ENCODE results near the gene RPS6KA2. TPM values are rescaled to one million over a fixed set of nuclear protein-coding genes. Genes with fewer than 3 reads are reported as not detected.

RPS6KA2 gene
- total and polyA plus RNA-seq, 2 experiments from 2014 or later: 12.5 to 25.3 TPM

DNA sequence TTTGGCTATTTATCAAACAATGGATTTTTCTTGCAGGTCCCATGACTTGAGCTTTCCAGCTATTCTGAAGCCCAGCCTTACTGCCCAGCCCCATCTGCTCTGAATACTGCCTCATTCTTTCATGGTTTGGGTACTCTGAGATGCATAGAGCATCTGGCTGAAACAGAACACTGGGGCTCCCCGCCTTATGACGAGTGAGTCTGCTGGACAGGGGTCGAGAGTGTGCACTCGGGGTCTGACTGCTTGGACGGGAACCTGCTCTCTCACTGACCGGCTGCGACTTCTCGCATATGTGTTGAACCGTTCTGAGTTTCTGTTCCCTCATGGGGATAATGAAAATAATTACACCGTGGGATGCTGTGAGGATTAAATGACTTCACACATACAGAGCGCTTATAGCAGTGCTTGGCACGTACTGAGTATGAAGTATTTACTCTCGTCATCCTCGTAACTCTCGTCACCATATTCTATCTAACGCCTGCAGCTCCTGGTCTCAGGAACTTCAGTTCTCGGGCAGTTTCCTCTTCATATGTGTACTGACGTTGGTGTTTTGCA lies 184.8 kb downstream of the RPS6KA2 start (continued):
- TF ChIP-seq CREB1 (CRISPR knock-in tag; IDR thresholded peaks at IDR 0.05; ENCODE audit: low read depth) (no peak), STAT1 (IDR thresholded peaks at IDR 0.05; ENCODE audit: unreplicated experiment) (no peak), NANOG (IDR thresholded peaks at IDR 0.05; ENCODE audit: borderline replicate concordance) (no peak), ZNF114 (CRISPR knock-in tag; IDR thresholded peaks at IDR 0.05) (no peak), EZH2 (IDR thresholded peaks at IDR 0.05; ENCODE audit: low read depth, unreplicated experiment) (no peak)
- TF ChIP-seq, protein P1, sequence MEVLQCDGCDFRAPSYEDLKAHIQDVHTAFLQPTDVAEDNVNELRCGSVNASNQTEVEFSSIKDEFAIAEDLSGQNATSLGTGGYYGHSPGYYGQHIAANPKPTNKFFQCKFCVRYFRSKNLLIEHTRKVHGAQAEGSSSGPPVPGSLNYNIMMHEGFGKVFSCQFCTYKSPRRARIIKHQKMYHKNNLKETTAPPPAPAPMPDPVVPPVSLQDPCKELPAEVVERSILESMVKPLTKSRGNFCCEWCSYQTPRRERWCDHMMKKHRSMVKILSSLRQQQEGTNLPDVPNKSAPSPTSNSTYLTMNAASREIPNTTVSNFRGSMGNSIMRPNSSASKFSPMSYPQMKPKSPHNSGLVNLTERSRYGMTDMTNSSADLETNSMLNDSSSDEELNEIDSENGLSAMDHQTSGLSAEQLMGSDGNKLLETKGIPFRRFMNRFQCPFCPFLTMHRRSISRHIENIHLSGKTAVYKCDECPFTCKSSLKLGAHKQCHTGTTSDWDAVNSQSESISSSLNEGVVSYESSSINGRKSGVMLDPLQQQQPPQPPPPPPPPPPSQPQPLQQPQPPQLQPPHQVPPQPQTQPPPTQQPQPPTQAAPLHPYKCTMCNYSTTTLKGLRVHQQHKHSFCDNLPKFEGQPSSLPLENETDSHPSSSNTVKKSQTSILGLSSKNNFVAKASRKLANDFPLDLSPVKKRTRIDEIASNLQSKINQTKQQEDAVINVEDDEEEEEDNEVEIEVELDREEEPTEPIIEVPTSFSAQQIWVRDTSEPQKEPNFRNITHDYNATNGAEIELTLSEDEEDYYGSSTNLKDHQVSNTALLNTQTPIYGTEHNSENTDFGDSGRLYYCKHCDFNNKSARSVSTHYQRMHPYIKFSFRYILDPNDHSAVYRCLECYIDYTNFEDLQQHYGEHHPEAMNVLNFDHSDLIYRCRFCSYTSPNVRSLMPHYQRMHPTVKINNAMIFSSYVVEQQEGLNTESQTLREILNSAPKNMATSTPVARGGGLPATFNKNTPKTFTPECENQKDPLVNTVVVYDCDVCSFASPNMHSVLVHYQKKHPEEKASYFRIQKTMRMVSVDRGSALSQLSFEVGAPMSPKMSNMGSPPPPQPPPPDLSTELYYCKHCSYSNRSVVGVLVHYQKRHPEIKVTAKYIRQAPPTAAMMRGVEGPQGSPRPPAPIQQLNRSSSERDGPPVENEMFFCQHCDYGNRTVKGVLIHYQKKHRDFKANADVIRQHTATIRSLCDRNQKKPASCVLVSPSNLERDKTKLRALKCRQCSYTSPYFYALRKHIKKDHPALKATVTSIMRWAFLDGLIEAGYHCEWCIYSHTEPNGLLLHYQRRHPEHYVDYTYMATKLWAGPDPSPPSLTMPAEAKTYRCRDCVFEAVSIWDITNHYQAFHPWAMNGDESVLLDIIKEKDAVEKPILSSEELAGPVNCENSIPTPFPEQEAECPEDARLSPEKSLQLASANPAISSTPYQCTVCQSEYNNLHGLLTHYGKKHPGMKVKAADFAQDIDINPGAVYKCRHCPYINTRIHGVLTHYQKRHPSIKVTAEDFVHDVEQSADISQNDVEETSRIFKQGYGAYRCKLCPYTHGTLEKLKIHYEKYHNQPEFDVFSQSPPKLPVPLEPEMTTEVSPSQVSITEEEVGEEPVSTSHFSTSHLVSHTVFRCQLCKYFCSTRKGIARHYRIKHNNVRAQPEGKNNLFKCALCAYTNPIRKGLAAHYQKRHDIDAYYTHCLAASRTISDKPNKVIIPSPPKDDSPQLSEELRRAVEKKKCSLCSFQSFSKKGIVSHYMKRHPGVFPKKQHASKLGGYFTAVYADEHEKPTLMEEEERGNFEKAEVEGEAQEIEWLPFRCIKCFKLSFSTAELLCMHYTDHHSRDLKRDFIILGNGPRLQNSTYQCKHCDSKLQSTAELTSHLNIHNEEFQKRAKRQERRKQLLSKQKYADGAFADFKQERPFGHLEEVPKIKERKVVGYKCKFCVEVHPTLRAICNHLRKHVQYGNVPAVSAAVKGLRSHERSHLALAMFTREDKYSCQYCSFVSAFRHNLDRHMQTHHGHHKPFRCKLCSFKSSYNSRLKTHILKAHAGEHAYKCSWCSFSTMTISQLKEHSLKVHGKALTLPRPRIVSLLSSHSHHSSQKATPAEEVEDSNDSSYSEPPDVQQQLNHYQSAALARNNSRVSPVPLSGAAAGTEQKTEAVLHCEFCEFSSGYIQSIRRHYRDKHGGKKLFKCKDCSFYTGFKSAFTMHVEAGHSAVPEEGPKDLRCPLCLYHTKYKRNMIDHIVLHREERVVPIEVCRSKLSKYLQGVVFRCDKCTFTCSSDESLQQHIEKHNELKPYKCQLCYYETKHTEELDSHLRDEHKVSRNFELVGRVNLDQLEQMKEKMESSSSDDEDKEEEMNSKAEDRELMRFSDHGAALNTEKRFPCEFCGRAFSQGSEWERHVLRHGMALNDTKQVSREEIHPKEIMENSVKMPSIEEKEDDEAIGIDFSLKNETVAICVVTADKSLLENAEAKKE (CRISPR knock-in tag; IDR thresholded peaks at IDR 0.05): no peak
- TF ChIP-seq, protein P2, sequence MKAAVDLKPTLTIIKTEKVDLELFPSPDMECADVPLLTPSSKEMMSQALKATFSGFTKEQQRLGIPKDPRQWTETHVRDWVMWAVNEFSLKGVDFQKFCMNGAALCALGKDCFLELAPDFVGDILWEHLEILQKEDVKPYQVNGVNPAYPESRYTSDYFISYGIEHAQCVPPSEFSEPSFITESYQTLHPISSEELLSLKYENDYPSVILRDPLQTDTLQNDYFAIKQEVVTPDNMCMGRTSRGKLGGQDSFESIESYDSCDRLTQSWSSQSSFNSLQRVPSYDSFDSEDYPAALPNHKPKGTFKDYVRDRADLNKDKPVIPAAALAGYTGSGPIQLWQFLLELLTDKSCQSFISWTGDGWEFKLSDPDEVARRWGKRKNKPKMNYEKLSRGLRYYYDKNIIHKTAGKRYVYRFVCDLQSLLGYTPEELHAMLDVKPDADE (IDR thresholded peaks at IDR 0.05): no peak

DNA sequence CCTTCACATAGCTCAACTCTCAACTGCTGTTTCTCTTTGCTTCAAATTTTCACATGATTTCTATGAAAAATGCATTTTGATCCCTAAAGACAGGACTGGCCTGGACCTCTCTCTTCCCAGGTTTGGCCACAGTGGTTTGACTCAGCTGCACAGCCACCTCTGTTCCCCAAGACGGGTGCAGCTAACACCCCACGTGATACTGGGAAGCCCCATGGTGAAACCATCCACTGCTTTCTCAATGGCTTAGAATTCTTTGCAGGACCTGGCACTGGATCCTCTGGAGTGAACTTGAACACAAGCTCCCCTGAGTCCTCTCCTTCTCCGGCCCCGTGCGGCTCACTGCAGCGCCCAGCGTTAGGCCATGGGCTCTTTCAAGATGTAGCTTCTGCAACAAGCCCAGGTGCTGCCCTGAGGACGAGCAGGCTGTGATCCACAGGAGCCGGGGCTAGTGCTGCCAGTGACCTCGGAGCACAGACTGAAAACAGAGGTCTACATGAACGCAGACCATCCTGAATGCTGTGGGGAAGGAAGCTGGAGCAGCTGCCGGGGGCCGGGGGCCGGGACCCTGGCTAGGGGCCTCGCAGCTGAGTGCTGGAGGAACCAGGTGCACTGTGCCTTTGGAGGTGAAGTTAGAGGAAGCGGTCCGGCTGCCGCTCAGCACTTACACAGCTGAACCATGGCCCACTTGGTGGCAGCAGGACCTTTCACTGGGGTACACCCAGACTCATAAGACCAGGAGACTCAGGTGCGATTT lies 185.5 kb downstream of the RPS6KA2 start:
- Mint-ChIP-seq H3K4me1 (no peaks in the 10 kb centered on the region; the same call in 2 of the 3 replicates), H3K36me3 (ENCODE audit: low read depth) (peaks cover 10% of the 10 kb centered on the region), H3K9me3 (no peaks in the 10 kb centered on the region), H3K27ac (no peak overlapping the region), H3K4me3 (no peak overlapping the region), H3K27me3 (ENCODE audit: insufficient read depth, low read depth, poor library complexity) (peaks cover 9% of the 10 kb centered on the region)
- no peaks in the 10 kb centered on the region for H4K20me1 ChIP-seq (replicated peaks; ENCODE audit: insufficient read depth)
- H2AFZ ChIP-seq: no peak overlapping the region
- no peak for ATAC-seq
- no peak overlapping the region for H3K4me2 ChIP-seq
- DNase-seq (ENCODE audit: low spot score): no peak
- TF ChIP-seq EZH2phosphoT487 (IDR thresholded peaks at IDR 0.05; ENCODE audit: unreplicated experiment) (no peak), JUNB (IDR thresholded peaks at IDR 0.05; ENCODE audit: unreplicated experiment) (no peak), EZH2 (IDR thresholded peaks at IDR 0.05; ENCODE audit: low read depth, unreplicated experiment) (no peak), ZNF114 (CRISPR knock-in tag; IDR thresholded peaks at IDR 0.05) (no peak), NANOG (IDR thresholded peaks at IDR 0.05; ENCODE audit: borderline replicate concordance) (no peak)
- TF ChIP-seq, protein P3, sequence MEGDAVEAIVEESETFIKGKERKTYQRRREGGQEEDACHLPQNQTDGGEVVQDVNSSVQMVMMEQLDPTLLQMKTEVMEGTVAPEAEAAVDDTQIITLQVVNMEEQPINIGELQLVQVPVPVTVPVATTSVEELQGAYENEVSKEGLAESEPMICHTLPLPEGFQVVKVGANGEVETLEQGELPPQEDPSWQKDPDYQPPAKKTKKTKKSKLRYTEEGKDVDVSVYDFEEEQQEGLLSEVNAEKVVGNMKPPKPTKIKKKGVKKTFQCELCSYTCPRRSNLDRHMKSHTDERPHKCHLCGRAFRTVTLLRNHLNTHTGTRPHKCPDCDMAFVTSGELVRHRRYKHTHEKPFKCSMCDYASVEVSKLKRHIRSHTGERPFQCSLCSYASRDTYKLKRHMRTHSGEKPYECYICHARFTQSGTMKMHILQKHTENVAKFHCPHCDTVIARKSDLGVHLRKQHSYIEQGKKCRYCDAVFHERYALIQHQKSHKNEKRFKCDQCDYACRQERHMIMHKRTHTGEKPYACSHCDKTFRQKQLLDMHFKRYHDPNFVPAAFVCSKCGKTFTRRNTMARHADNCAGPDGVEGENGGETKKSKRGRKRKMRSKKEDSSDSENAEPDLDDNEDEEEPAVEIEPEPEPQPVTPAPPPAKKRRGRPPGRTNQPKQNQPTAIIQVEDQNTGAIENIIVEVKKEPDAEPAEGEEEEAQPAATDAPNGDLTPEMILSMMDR (conservative IDR thresholded peaks at IDR 0.05; ENCODE audit: low read depth in 2 of 2): peak in 1 of 2 experiments; percentile 22; a peak in 2 of 4 replicates
- TF ChIP-seq, protein P2 (IDR thresholded peaks at IDR 0.05): no peak
- H3K4me1 ChIP-seq (ENCODE audit: insufficient read depth): no peaks in the 10 kb centered on the region
- H3K27me3 ChIP-seq (ENCODE audit: insufficient read depth): no peaks in the 10 kb centered on the region
- no peak overlapping the region for H3K4me3 ChIP-seq
- no peak overlapping the region for H3K27ac ChIP-seq (ENCODE audit: low read depth)
- no peaks in the 10 kb centered on the region for H3K36me3 ChIP-seq (ENCODE audit: insufficient read depth)
- H3F3A ChIP-seq (replicated peaks; ENCODE audit: low read depth): no peaks in the 10 kb centered on the region
- H3K79me2 ChIP-seq (replicated peaks; ENCODE audit: insufficient read depth): no peaks in the 10 kb centered on the region
- no peaks in the 10 kb centered on the region for H3K9me2 ChIP-seq (ENCODE audit: insufficient read depth)
